HG02678 (cell line): ENCODE results near the gene NUP42.
"Not testable (repeated sequence)": the region's sequence is repeated elsewhere in the genome, so short reads cannot be mapped to it uniquely, and the experiment has no call there.

ENCODE experiments used
- ATAC-seq: cut with Tn5 transposase; IDR thresholded peaks from one replicate; pipeline ENCODE4 v1.9.1; 2021; ENCODE audit warnings: mild to moderate bottlenecking, moderate library complexity; ENCODE audit not compliant: unreplicated experiment

NUP42 gene

DNA sequence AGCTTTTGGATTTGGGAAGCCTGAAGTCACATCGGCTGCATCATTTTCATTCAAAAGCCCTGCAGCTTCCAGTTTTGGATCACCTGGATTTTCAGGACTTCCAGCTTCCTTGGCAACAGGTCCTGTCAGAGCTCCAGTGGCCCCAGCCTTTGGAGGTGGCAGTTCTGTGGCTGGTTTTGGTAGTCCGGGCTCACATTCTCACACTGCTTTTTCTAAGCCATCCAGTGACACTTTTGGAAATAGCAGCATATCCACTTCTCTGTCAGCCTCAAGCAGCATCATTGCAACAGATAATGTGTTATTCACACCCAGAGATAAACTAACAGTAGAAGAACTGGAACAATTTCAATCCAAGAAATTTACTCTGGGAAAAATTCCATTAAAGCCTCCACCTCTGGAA, 18.5 kb downstream of the NUP42 start:
- no peak for ATAC-seq

GRCh38 chr7:23204241-23204640, 22.4 kb downstream of the NUP42 start:
- ATAC-seq, result no peak

- ATAC-seq, result no peak
Measured at GRCh38 chr7:23205577-23205908, 23.7 kb downstream of the NUP42 start.

DNA sequence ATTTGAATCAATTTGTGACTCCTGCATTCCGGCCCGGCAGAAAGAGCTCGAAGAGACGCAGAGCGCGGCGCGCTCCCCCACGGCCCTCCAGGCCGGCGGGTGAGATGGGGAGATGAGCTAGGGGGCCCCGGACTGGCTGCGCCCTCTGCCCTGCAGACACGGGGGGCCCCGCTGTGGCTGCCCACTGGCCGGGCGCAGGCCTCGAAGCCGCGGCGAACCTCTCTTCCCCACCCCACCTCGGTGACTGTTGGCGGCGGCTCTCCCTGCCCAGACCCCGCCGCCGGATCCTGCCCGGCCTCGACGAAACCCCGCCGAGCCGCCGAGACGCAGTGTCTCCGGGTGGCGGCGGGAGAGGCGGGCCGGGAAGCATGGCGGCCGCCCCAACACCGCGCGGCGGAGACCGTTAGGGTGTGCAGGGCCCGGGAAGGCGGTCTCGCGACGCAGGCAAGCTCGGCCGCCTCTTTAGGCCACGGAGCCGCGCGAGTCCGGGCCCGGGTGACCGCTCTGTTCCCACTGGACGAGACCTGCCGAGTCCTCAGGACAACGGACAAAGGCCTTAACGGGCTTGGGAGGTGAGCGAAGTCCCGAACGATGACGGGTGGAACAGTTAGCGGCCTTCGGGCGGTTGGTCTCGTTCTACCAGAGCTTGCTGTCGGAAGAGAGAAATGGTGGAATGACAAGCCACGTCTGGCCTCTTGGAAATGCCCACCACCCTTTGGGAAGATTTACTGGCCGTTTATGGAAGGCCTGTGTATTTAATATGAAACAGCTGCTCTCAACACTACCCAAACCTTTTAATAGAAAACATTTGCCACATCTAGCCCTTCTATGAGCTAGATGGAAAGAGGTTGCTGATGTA, 24.3 kb downstream of the NUP42 start:
- ATAC-seq, result no peak

- no peak for ATAC-seq
Measured at GRCh38 chr7:23207021-23207420, 25.2 kb downstream of the NUP42 start.

- ATAC-seq, result no peak
Measured at GRCh38 chr7:23207884-23208283, 26.0 kb downstream of the NUP42 start.

DNA sequence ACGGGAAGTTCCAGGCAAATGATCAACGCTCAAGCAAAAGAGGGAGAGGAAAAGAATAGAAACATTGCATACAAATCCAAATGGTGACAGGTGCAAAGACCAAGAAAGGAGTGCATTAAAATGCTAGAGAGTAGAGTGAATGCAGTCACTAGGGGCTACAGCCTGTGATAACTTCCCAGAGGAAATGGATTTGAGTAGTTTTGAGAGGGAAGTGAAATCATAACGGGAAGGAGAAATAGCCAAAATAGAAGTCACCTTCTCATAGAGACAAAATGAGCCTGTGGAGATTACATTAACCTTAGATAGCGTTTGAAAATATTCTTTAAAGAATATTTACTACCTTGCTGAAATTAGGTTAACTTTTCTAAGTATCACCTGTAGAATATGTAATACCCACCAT, 26.5 kb downstream of the NUP42 start:
- no peak for ATAC-seq

- no peak for ATAC-seq
Measured at GRCh38 chr7:23210506-23210905, 28.7 kb downstream of the NUP42 start.

- ATAC-seq, result no peak
Measured at GRCh38 chr7:23211589-23211988, 29.7 kb downstream of the NUP42 start.

DNA sequence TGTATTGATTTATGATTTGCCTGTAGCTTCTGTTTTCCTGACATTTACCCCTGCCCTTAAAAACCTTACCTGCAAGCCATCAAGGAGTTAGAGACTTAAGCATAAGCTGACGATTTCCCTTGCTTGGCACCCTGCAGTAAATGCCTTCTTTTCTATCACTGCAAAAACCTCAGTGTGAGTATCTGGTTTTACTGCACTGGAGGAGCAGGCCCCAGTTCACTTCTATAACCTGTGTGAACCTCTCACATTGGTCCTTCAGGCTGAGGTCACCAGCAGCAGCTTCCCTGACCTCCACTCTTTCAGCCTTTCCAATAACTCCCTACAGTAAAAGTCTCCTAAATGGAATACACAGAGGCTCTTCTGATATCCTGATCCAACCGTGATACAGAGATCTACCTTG, 30.5 kb downstream of the NUP42 start:
- ATAC-seq, result no peak

- ATAC-seq, result no peak
Measured at GRCh38 chr7:23212841-23213240, 31.0 kb downstream of the NUP42 start.

DNA sequence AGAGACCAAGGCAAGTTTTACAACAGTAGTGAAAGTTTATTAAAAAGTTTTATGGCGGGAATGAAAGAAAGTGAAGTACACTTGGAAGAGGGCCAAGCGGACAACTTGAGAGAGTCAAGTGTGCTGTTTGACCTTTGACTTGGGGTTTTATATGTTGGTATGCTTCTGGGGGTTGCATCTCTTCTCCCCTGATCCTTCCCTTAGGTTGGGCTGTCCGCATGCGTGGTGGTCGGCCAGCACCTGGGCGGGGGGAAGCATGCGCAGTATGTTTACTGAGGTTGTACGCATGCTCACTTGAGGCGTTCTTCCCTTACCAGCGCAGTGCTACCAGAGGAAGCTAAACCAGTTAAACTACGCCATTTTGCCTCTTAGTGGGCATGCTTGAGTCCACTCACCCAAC, 31.9 kb downstream of the NUP42 start:
- ATAC-seq, result no peak

GRCh38 chr7:23214423-23214822, 32.6 kb downstream of the NUP42 start:
- no peak for ATAC-seq

DNA sequence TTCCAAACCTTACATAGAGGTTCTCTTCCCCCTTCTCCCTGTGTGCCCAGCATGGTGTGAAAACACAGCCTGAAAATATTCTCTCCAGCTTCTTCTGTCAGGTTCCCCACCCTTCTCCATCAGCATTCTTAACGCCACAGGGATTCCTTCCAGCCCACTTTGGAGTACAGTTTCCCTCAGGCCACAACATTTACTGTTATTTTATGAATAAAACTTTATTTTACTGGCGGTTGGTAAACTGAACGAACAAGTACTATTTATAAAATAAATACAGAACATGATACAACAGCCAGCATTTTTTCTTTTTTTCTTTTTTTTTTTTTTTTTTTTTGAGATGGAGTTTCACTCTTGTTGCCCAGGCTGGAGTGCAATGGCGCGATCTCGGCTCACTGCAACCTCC, 33.1 kb downstream of the NUP42 start:
- ATAC-seq, result no peak

GRCh38 chr7:23216021-23216420, 34.2 kb downstream of the NUP42 start:
- ATAC-seq, result no peak

DNA sequence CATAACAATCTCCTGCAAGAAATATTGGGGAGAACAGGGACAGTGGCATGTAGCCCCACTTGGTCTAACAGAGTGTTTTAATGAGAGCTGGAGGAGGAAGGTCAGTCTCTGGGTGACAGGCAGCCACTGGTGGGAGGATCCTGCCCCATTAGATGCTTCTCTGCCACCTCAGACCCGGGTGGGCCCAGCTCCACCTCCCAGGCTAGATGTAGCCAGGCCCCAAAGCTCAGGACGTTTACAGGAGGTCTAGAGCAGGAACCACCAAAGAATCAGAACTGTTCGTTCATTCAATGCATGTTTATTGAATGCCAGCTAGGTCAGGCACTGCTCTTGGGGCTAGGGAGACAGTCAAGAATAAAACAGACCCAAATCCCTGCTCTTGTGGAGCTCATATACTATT, 36.3 kb downstream of the NUP42 start:
- ATAC-seq, result no peak

GRCh38 chr7:23220690-23221305, 39.0 kb downstream of the NUP42 start:
- no peak for ATAC-seq

GRCh38 chr7:23222439-23223030, 40.7 kb downstream of the NUP42 start:
- no peak for ATAC-seq

- not testable (repeated sequence) for ATAC-seq
Measured at GRCh38 chr7:23224364-23224763, 42.5 kb downstream of the NUP42 start.

- no peak for ATAC-seq
Measured at GRCh38 chr7:23226844-23227450, 45.1 kb downstream of the NUP42 start.

DNA sequence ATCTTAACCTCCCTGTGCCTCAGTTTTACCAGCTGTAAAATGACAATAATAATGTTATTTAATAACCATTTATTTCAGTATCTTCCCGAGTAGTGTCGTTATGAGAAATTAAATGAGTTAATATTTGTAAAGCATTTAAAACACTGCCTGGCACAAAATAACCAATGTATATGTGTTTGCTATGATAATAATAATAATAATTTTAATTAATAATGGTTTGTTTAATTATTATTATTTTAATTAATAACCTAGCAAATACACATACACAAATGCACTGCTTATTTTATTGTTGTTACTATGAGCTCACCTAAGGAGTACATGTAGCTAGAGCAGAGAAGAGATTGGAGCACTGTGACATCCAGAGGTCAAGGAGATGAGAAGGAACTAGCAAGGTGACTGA, 46.6 kb downstream of the NUP42 start:
- no peak for ATAC-seq

- ATAC-seq, result no peak
Measured at GRCh38 chr7:23230641-23231101, 48.8 kb downstream of the NUP42 start.
